AG09309 (cell line): Measurements from ENCODE around the gene MYBPC2.

Experiments
- DNase-seq: peaks from one replicate; pipeline ENCODE4 v3.0.0-alpha.2; 2010; ENCODE audit warnings: low read depth
- H3K4me3 ChIP-seq: 2 replicates; pipeline ENCODE4 v1.5.1; 2011; ENCODE audit warnings: mild to moderate bottlenecking, low read depth, low read length, moderate library complexity; ENCODE audit not compliant: control insufficient read depth
- TF ChIP-seq, protein P1 (sequence below): IDR thresholded peaks from 2 replicates; pipeline ENCODE4 v1.5.1; 2011; ENCODE audit warnings: mild to moderate bottlenecking, low read depth, low read length, inconsistent platforms; ENCODE audit not compliant: insufficient read depth, control insufficient read depth; ENCODE audit errors: missing control alignments

Gene MYBPC2

GRCh38 chr19:50460161-50460765, 27.6 kb downstream of the MYBPC2 start:
- no peak for DNase-seq
- H3K4me3 ChIP-seq, result no peak overlapping the region
- TF ChIP-seq, protein P1, sequence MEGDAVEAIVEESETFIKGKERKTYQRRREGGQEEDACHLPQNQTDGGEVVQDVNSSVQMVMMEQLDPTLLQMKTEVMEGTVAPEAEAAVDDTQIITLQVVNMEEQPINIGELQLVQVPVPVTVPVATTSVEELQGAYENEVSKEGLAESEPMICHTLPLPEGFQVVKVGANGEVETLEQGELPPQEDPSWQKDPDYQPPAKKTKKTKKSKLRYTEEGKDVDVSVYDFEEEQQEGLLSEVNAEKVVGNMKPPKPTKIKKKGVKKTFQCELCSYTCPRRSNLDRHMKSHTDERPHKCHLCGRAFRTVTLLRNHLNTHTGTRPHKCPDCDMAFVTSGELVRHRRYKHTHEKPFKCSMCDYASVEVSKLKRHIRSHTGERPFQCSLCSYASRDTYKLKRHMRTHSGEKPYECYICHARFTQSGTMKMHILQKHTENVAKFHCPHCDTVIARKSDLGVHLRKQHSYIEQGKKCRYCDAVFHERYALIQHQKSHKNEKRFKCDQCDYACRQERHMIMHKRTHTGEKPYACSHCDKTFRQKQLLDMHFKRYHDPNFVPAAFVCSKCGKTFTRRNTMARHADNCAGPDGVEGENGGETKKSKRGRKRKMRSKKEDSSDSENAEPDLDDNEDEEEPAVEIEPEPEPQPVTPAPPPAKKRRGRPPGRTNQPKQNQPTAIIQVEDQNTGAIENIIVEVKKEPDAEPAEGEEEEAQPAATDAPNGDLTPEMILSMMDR, result no peak

DNA sequence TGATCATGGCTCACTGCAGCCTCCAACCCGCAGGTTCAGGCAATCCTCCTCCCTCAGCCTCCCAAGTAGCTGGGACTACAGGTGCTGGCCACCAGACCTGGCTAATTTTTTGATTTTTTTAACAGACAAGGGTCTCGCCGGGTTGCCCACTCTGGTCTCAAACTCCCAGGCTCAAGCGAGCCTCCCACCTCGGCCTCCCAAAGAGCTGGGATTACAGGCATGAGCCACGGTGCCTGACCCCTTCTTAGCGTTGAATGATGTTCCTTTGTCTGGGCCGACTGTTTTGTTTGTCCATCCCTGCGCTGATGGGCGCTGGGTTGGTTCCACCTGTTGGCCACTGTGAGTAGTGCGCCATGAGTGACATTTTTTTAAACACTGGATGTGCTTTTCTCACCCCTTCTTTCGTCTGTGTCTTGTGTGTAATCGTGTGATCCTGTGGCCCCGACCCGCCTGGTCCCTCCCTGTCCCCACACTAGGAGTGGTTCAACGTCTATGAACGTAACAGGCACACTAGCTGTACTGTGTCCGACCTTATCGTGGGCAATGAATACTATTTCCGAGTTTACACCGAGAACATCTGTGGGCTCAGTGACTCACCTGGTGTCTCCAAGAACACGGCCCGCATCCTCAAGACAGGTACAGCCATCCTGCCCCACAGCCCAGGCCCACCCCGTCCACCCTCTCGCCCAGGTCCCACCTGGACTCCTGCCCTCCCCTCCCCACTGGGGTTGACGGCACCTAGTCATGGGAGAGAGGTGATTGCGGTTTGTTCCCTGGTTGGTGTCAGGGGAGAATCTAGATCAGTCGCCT, 28.6 kb downstream of the MYBPC2 start:
- TF ChIP-seq, protein P1, result peak; percentile 89
- peak; percentile 20 for DNase-seq
- no peak overlapping the region for H3K4me3 ChIP-seq

DNA sequence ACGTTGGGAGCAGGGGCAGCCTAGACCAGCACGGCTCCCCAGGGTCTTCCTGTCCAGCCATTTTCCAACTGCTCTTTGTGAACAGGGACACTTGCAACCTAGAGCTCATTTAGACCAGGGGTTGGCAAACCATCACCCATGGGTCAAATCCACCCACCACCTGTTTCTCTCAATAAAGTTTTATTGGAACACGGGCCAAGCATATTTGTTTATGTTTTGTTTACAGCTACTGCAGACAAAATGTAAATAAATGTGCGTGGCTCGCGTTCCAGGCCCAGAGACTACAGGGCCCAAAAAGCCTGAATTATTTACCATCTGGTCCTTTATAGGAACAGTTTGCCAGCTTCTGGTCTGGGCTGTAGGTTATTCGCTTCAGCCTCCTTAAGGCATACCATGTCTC, 30.3 kb downstream of the MYBPC2 start:
- H3K4me3 ChIP-seq, result no peak overlapping the region
- no peak for DNase-seq
- TF ChIP-seq, protein P1, result no peak

GRCh38 chr19:50464348-50464747, 31.7 kb downstream of the MYBPC2 start:
- DNase-seq, result no peak
- no peak overlapping the region for H3K4me3 ChIP-seq
- TF ChIP-seq, protein P1, result no peak

GRCh38 chr19:50465000-50465399, 32.3 kb downstream of the MYBPC2 start:
- TF ChIP-seq, protein P1, result no peak

GRCh38 chr19:50465986-50466705, 33.5 kb downstream of the MYBPC2 start:
- no peak overlapping the region for H3K4me3 ChIP-seq
- no peak for DNase-seq
- TF ChIP-seq, protein P1, result no peak

More at GRCh38 chr19:50465000-50465399, 32.3 kb downstream of the MYBPC2 start:
- H3K4me3 ChIP-seq, result no peak overlapping the region
- DNase-seq, result no peak
